Coronary artery (tissue), 2 donors: ENCODE data around the gene NR1H4.

Source experiments
- DNase-seq: peaks from one replicate; pipeline ENCODE4 v3.0.0-alpha.2; 2017; ENCODE audit warnings: low spot score
- H3K27ac ChIP-seq, 2 donors: fragments of 200-600 bp; sonication (generic); one replicate each; pipeline ENCODE4 v1.5.1; 2016 to 2019
- H3K4me3 ChIP-seq: fragments of 200-600 bp; sonication (generic); 2 replicates; pipeline ENCODE4 v1.5.1; 2016; ENCODE audit warnings: mild to moderate bottlenecking, moderate library complexity
- TF ChIP-seq, protein P1 (sequence below): fragments of 200-600 bp; sonication (generic); IDR thresholded peaks from one replicate; pipeline ENCODE4 v1.5.1; 2019; ENCODE audit warnings: antibody characterized with exemption

Gene NR1H4

DNA sequence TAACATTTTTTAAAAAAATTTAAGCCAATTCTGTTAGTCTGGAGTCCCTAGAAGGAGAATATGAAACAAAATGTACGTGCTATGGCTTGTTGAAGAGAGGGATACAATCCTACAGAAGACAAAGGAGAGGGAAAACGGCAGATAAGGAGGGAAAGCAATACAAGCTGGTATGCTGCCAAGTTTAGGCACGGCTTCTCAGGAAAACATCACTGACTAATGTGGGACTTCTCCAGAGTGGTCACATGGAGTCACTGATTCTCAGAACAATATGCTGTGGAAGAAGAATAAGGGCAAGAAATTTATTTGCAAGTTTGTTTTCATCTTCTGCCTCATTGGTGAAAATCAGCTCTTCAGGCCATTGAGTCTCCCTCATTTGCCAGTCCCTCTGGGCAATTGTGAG lies 22.9 kb upstream of the NR1H4 start:
- Histone ChIP-seq H3K4me3 (no peak overlapping the region), H3K27ac (no peak overlapping the region)
- DNase-seq = no peak
- TF ChIP-seq, protein P1, sequence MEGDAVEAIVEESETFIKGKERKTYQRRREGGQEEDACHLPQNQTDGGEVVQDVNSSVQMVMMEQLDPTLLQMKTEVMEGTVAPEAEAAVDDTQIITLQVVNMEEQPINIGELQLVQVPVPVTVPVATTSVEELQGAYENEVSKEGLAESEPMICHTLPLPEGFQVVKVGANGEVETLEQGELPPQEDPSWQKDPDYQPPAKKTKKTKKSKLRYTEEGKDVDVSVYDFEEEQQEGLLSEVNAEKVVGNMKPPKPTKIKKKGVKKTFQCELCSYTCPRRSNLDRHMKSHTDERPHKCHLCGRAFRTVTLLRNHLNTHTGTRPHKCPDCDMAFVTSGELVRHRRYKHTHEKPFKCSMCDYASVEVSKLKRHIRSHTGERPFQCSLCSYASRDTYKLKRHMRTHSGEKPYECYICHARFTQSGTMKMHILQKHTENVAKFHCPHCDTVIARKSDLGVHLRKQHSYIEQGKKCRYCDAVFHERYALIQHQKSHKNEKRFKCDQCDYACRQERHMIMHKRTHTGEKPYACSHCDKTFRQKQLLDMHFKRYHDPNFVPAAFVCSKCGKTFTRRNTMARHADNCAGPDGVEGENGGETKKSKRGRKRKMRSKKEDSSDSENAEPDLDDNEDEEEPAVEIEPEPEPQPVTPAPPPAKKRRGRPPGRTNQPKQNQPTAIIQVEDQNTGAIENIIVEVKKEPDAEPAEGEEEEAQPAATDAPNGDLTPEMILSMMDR = no peak

DNA sequence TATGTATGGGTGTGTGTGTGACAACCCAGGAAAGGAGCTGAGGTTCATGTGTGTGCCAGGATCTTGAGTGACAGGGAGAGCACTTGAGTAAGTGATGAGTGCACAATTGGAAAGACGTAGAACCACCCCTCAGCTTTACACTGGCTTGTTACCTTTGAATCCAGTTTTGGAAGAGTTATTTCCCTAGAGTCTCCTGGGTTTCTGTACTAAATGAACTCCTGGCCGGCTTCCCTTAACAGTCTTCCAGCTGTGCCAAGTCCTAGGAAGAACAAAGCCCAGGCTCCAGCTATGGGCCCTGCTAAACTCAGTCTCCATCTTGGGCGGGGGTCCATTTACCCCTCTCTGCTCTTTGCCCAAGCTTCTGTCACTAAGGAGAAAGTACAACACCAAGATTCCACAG lies 19.7 kb upstream of the NR1H4 start:
- Histone ChIP-seq H3K27ac (no peak overlapping the region), H3K4me3 (no peak overlapping the region)
- TF ChIP-seq, protein P1 = no peak
- no peak for DNase-seq

DNA sequence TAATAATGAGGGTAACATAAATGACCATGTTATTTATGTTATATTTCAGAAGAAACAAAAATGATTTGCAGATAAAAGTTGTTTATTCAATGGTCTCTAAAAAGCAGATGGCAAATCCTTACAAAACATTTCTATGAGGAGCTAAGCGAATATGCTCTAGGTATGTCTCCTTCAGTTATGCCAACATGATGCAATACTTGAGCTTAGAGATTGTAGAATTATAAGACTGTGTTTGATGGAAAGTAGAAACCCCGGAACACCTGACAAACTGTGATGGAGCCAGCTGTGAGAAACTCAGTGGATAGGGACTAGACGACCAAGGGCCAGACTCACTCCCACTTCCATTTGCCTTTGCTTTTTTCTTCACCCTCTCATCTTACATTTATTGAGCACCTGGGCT lies 17.8 kb upstream of the NR1H4 start:
- Histone ChIP-seq H3K27ac (no peak overlapping the region), H3K4me3 (no peak overlapping the region)
- TF ChIP-seq, protein P1 = no peak
- no peak for DNase-seq

DNA sequence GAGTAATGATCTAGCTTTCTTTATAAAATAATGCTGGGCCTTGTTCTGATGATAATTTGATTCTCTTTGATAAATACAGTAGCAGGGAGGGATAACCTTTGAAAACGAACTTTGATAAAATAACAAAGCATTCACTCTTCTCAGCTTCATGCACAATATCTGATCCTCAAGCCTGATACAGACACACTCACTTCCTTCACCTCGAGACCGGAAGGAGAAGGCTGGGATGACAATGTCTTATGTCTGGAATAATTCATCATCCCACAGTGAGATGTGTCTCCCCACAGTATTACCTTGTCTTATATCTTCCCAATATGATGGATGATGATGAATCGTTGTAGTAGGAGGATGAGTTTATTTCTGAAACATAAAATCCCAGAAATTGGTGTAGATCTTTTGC lies 15.5 kb upstream of the NR1H4 start:
- no peak for DNase-seq
- TF ChIP-seq, protein P1 = no peak
- no peak overlapping the region for H3K4me3 ChIP-seq

DNA sequence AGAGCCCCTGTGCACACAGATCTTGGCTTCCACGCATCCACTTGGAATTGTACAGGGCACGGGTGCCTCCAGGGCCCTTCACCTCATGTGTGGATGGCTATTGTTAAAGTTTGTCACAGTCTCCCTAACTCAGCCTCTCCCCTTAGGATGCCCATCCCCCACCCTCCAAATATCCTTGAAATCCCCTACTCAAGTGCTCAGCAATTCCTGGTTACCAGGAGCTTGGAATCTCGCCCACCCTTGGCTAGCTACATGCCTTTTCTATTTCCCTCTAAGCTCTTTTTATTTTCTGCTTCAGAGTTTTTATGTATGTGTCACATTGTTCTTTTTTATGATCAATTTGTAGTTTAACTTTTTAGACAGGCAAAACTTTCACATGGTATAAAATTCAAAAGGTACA lies 13.0 kb upstream of the NR1H4 start:
- DNase-seq = no peak

More for the DNA sequence above, 15.5 kb upstream of the NR1H4 start:
- H3K27ac ChIP-seq = no peak overlapping the region

DNA sequence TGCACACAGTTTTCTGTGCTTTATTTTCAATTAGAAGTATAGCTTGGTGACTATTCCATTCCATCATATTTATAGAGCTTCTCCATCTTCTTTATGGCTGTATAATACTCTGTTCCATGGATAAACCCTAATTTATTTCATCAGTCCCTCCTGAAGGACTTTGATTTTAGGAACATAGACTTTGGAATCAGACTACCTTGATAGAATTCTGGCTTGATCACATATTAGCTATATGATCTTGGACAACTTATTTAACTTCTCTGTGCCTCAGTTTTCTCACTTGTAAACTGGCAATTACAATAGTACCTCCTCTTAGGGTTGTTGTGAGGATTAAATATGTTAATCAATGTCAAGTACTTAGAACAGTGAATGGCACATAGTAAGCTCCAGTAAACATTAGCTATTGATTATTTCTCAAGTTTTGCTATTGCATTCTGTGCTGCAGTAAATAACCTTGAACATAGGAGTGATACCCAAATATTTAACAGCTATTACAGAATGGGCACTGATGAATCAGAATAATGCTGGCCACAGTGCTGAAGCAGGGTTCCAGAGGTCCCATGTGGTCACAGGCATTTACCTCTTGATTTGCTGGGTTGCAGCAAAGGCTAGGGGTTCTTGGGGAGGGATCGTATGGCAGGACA lies 12.2 kb upstream of the NR1H4 start:
- Histone ChIP-seq H3K27ac (no peak overlapping the region), H3K4me3 (no peak overlapping the region)
- TF ChIP-seq, protein P1 = no peak
- DNase-seq = no peak

More for the DNA sequence above, 13.0 kb upstream of the NR1H4 start:
- TF ChIP-seq, protein P1 = no peak
- Histone ChIP-seq H3K27ac (no peak overlapping the region), H3K4me3 (no peak overlapping the region)

DNA sequence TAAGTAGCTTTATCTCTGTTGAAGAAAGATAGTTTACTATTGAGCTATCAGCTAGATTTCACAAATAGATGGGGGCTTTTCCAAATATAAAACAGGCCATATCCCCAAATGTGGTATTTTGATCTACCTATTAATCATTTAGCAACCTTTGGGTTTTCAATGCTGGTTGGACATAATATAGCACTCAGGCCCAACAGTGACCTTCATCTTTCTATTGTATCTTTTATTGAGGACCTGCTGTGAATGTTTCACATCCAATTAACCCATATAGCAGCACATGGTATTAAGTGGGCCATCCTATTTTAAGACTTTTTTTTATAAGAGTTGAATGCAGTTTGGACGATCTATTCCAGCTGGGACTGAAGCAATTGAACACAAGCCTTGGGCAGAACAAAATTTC lies 10.0 kb upstream of the NR1H4 start:
- TF ChIP-seq, protein P1 = no peak
- H3K4me3 ChIP-seq = no peak overlapping the region
- H3K27ac ChIP-seq = no peak overlapping the region
- no peak for DNase-seq
